NCI-H2107 treated with DMSO at 0.1 percent for 48 hours (cell line): ENCODE measurements around the gene SLC38A10.

Experiments used
- DNase-seq: peaks from one replicate; lab custom pipeline; 2025; ENCODE audit not compliant: unreplicated experiment; lab: John Stamatoyannopoulos, UW

Gene SLC38A10

GRCh38 chr17:81279278-81280275 is 15.5 kb downstream of the SLC38A10 start:
- no peak for DNase-seq

GRCh38 chr17:81278831-81279230 is 16.3 kb downstream of the SLC38A10 start:
- DNase-seq: no peak

- DNase-seq: no peak
Observed at GRCh38 chr17:81277946-81278693, 17.0 kb downstream of the SLC38A10 start.

GRCh38 chr17:81277421-81277820 is 17.7 kb downstream of the SLC38A10 start:
- DNase-seq: peak; percentile 13

- DNase-seq: no peak
Observed at GRCh38 chr17:81276781-81277180, 18.3 kb downstream of the SLC38A10 start.

GRCh38 chr17:81274471-81274855 is 20.6 kb downstream of the SLC38A10 start:
- no peak for DNase-seq

GRCh38 chr17:81273698-81274470 is 21.2 kb downstream of the SLC38A10 start:
- no peak for DNase-seq

- DNase-seq: no peak
Observed at GRCh38 chr17:81272616-81273015, 22.5 kb downstream of the SLC38A10 start.

GRCh38 chr17:81271226-81271625 is 23.9 kb downstream of the SLC38A10 start:
- DNase-seq: peak; percentile 36

- no peak for DNase-seq
Observed at GRCh38 chr17:81270279-81270678, 24.8 kb downstream of the SLC38A10 start.

- no peak for DNase-seq
Observed at GRCh38 chr17:81267390-81268067, 27.6 kb downstream of the SLC38A10 start.

GRCh38 chr17:81265576-81265975 is 29.5 kb downstream of the SLC38A10 start:
- no peak for DNase-seq

GRCh38 chr17:81264640-81265039 is 30.5 kb downstream of the SLC38A10 start:
- no peak for DNase-seq

- DNase-seq: no peak
Observed at GRCh38 chr17:81263371-81264181, 31.5 kb downstream of the SLC38A10 start.

GRCh38 chr17:81261582-81262336 is 33.3 kb downstream of the SLC38A10 start:
- no peak for DNase-seq

GRCh38 chr17:81261096-81261495 is 34.0 kb downstream of the SLC38A10 start:
- no peak for DNase-seq

- DNase-seq: no peak
Observed at GRCh38 chr17:81260641-81261040, 34.5 kb downstream of the SLC38A10 start.

- DNase-seq: no peak
Observed at GRCh38 chr17:81260171-81260570, 34.9 kb downstream of the SLC38A10 start.

- DNase-seq: no peak
Observed at GRCh38 chr17:81259058-81259605, 36.0 kb downstream of the SLC38A10 start.
